GM06990 (cell line): ENCODE results near the gene LRRC2.

Source experiments
- DNase-seq: peaks from one replicate; pipeline ENCODE4 v3.0.0-alpha.2; 2011; ENCODE audit not compliant: insufficient read length; ENCODE audit errors: extremely low read depth
- H3K27me3 ChIP-seq: replicated peaks from 2 replicates; pipeline ENCODE4 v1.6.0; 2011; ENCODE audit warnings: low read length; ENCODE audit not compliant: control insufficient read depth, insufficient read depth
- H3K36me3 ChIP-seq: 2 replicates; pipeline ENCODE4 v1.5.1; 2011; ENCODE audit warnings: low read length; ENCODE audit not compliant: control insufficient read depth, insufficient read depth
- H3K4me3 ChIP-seq: replicated peaks from 2 replicates; pipeline ENCODE4 v1.5.1; 2011; ENCODE audit warnings: low read depth, mild to moderate bottlenecking, control low read depth, low read length
- TF ChIP-seq, protein P1 (sequence below): IDR thresholded peaks from 2 replicates; pipeline ENCODE4 v1.5.1; 2011; ENCODE audit warnings: low read length, control low read depth, mild to moderate bottlenecking, inconsistent platforms; ENCODE audit not compliant: insufficient read depth, poor library complexity, severe bottlenecking

The LRRC2 gene

DNA sequence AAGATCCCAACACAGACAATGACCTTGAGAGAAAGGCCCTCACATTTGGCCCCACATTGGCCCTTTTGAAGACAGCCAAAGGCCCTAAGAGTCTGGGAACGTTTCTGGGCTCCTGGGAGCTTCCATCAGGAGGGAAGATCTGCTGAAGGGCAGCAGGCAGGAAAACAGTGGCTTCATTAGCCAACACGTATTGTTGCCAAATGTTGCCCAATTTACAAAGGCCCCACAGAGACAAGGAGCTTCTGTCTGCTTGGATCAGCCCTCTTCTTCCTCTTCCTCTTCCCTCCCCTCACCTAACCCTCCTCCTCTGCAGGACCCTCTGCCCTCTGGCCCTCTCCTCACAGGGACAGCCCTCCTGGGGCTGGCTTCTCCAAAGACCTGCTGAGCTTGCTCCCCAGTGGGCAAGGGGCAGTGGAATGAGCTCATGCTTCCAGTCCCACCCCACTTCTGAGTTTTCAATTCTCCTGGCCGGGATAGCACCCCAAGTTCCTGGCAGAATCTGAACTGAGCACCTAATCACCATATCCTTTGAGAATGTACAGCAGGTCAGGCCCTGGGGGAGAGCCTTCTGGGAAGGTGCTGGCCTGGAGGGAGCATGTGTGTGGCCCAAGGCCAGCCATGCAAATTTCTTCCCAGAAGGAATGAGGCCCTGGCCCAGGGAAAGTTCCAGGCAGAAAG is 96.3 kb downstream of the LRRC2 start:
- Histone ChIP-seq H3K36me3 (no peaks in the 10 kb centered on the region), H3K27me3 (peaks cover 2% of the 10 kb centered on the region), H3K4me3 (no peak overlapping the region)
- DNase-seq = no peak
- TF ChIP-seq, protein P1, sequence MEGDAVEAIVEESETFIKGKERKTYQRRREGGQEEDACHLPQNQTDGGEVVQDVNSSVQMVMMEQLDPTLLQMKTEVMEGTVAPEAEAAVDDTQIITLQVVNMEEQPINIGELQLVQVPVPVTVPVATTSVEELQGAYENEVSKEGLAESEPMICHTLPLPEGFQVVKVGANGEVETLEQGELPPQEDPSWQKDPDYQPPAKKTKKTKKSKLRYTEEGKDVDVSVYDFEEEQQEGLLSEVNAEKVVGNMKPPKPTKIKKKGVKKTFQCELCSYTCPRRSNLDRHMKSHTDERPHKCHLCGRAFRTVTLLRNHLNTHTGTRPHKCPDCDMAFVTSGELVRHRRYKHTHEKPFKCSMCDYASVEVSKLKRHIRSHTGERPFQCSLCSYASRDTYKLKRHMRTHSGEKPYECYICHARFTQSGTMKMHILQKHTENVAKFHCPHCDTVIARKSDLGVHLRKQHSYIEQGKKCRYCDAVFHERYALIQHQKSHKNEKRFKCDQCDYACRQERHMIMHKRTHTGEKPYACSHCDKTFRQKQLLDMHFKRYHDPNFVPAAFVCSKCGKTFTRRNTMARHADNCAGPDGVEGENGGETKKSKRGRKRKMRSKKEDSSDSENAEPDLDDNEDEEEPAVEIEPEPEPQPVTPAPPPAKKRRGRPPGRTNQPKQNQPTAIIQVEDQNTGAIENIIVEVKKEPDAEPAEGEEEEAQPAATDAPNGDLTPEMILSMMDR = no peak

DNA sequence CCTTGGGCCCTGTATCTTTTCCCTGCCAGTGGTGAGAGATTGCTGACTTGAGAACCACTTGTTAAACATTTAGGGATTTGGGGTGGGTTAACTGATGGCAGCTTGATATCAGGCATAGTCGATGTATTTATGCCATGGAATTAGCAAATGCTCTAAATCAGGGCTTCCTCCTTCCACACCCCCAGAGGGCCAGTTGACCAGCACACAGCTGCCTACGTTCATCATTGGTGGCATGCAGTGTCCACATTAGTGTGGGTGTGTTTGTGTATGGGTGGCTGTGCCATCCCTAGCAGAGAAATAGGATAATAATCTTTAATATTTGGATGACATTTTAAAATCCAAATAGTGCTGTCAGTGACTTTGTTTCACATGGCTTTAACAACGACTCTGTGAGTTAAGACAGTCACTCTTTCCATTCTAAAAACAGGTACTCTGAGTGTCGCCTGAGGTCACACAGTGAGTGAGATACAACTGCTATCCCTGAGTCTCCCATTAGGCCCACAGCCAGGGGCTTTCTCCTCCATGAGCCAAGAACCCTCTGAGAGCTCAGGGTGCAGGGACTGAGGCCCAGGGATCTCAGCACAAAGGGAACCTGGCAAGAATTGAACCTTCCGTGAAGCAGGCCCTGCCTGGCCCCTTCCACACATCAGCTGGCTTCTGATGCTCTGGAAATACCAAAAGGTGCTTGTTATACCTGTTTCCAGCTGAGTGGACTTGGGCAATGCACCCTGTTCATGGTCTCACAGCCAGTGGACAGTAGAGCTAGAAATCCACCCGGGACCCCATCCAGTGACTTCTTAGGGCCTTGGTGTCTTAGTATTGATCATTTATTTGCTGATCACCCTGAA is 97.1 kb downstream of the LRRC2 start:
- Histone ChIP-seq H3K36me3 (no peaks in the 10 kb centered on the region), H3K27me3 (peaks cover 2% of the 10 kb centered on the region), H3K4me3 (no peak overlapping the region)
- TF ChIP-seq, protein P1 = no peak
- DNase-seq = no peak

DNA sequence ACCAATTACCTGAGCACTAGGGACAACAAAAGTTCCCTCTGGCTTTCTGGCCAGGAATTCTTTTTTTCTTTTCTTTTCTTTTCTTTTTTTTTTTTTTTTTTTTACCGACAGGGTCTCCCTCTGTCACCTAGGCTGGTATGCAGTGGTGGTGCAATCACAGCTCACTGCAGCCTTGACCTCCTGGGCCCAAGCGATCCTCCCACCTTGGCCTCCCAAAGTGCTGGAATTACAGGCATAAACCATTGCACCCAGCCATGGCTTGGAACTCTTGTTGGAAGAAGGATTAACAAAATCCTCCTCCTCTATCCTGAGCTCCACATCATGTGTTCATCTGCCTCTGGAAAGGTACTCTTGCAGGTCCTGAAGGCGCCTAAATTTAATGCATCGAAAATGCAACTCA is 98.5 kb downstream of the LRRC2 start:
- no peak overlapping the region for H3K4me3 ChIP-seq

DNA sequence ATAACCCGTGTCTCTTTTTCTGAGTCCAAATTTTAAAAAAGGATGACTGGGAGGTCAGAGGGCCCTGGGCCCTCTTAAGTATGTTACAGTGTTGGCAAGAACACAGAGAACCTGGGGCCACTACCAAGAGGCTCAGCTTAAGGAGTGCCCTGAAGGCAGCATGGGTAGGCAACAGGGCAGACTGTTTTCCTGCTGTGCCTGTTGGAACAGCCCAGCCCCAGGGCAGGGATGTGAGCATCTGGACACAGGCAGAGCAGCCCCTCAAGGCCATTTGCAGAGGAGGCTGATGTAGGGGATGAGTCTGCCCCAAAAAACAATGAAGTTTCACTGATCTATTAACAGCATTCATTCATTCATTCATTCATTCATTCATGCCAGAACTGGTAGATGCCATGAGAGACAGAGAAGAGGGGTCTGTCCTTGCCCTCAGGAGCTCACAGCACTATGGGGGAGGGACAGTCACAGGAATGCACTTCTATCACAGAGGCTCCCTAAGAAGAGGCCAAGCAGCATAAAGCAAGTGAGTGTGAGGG is 99.2 kb downstream of the LRRC2 start:
- no peak for DNase-seq
- TF ChIP-seq, protein P1 = no peak
- no peak overlapping the region for H3K4me3 ChIP-seq
- no peaks in the 10 kb centered on the region for H3K36me3 ChIP-seq
- H3K27me3 ChIP-seq = peaks cover 2% of the 10 kb centered on the region

More for the DNA sequence above, 98.5 kb downstream of the LRRC2 start:
- Histone ChIP-seq H3K27me3 (peaks cover 2% of the 10 kb centered on the region), H3K36me3 (no peaks in the 10 kb centered on the region)
- DNase-seq = no peak
- TF ChIP-seq, protein P1 = no peak

DNA sequence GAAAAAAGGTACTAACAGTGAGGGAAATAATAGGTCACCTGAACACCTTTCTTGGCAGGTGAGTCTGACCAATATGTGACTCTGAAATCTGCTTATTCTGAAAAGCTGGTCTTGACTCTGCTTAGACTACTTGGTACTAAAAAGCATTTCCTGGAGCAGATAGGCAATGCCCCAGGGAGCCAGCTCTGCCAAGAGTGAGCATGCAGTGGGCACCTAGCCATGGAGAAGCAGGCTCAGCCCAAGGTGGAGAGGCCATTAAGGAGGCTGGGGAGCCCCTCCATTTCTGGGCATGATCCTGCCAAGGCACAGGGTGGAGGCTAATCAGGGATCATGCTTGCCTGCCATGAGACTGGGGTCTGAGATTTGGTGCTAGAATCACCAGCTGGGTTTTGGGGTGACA is 99.8 kb downstream of the LRRC2 start:
- Histone ChIP-seq H3K4me3 (no peak overlapping the region), H3K36me3 (no peaks in the 10 kb centered on the region), H3K27me3 (peaks cover 2% of the 10 kb centered on the region)
- DNase-seq = no peak
- TF ChIP-seq, protein P1 = no peak
